Stimulated activated CD4-positive, alpha-beta T cell treated with anti-CD3 and anti-CD28 coated beads, Interleukin-1b, Interleukin-23, amount 100 ng/mL, for 1 hour (primary cell): ENCODE data around the gene KCTD3.

ENCODE experiments used
- DNase-seq, 2 donors: peaks; one replicate each; pipeline ENCODE4 v3.0.0-alpha.2; 2020; ENCODE audit warnings: low read depth in 2 of 2

KCTD3 gene

GRCh38 chr1:215606036-215606435, 38.9 kb downstream of the KCTD3 start:
- no peak for DNase-seq

- no peak for DNase-seq
These were observed 39.6 kb downstream of the KCTD3 start for GRCh38 chr1:215606564-215607168.

- no peak for DNase-seq
These were observed 40.3 kb downstream of the KCTD3 start for GRCh38 chr1:215607412-215607811.

GRCh38 chr1:215608646-215609045, 41.5 kb downstream of the KCTD3 start:
- DNase-seq: no peak

- no peak for DNase-seq
These were observed 45.3 kb downstream of the KCTD3 start for GRCh38 chr1:215612391-215612790.

- DNase-seq: no peak
These were observed 50.9 kb downstream of the KCTD3 start for GRCh38 chr1:215617979-215618378.

- DNase-seq: no peak
These were observed 56.1 kb downstream of the KCTD3 start for GRCh38 chr1:215623162-215623561.

GRCh38 chr1:215625949-215626348, 58.8 kb downstream of the KCTD3 start:
- no peak for DNase-seq

- DNase-seq: no peak
These were observed 63.9 kb downstream of the KCTD3 start for GRCh38 chr1:215631040-215631439.

GRCh38 chr1:215631489-215631888, 64.4 kb downstream of the KCTD3 start:
- DNase-seq: no peak

GRCh38 chr1:215635827-215636226, 68.7 kb downstream of the KCTD3 start:
- DNase-seq: no peak

- no peak for DNase-seq
These were observed 69.3 kb downstream of the KCTD3 start for GRCh38 chr1:215636258-215636965.

GRCh38 chr1:215637041-215637573, 70.0 kb downstream of the KCTD3 start:
- no peak for DNase-seq

GRCh38 chr1:215640429-215641148, 73.5 kb downstream of the KCTD3 start:
- DNase-seq: no peak

- no peak for DNase-seq
These were observed 76.7 kb downstream of the KCTD3 start for GRCh38 chr1:215643592-215644321.

- DNase-seq: no peak
These were observed 78.1 kb downstream of the KCTD3 start for GRCh38 chr1:215645182-215645581.

GRCh38 chr1:215645861-215646260, 78.8 kb downstream of the KCTD3 start:
- DNase-seq: no peak

- no peak for DNase-seq
These were observed 80.6 kb downstream of the KCTD3 start for GRCh38 chr1:215647738-215648137.

GRCh38 chr1:215648957-215649356, 81.9 kb downstream of the KCTD3 start:
- no peak for DNase-seq

- DNase-seq: no peak
These were observed 83.5 kb downstream of the KCTD3 start for GRCh38 chr1:215650446-215651149.

- DNase-seq: no peak
These were observed 84.8 kb downstream of the KCTD3 start for GRCh38 chr1:215651867-215652266.
